IMR-90 (cell line): Measurements from ENCODE around the gene UBXN6.

Source experiments
- CHD1 ChIP-seq: IDR thresholded peaks from 2 replicates; pipeline ENCODE4 v1.6.1; 2012; ENCODE audit warnings: low read depth, low read length, improper control_type of control experiment
- CTCF ChIP-seq: conservative IDR thresholded peaks from 2 replicates; pipeline ENCODE4 v1.5.1; 2012; ENCODE audit warnings: mild to moderate bottlenecking, low read depth, low read length, improper control_type of control experiment
- ELK1 ChIP-seq: fragments of 150-350 bp; IDR thresholded peaks from 2 replicates; pipeline ENCODE4 v1.6.1; 2016; ENCODE audit warnings: low read depth, mild to moderate bottlenecking, low read length, moderate library complexity, borderline replicate concordance
- MXI1 ChIP-seq: IDR thresholded peaks from 2 replicates; pipeline ENCODE4 v1.6.1; 2012; ENCODE audit warnings: low read depth, mild to moderate bottlenecking, low read length, moderate library complexity, borderline replicate concordance
- POLR2A ChIP-seq: IDR thresholded peaks from 2 replicates; pipeline ENCODE4 v1.6.1; 2012; ENCODE audit warnings: mild to moderate bottlenecking, low read depth, low read length
- RAD21 ChIP-seq: IDR thresholded peaks from 2 replicates; pipeline ENCODE4 v1.6.1; 2012; ENCODE audit warnings: low read length, improper control_type of control experiment
- RCOR1 ChIP-seq: IDR thresholded peaks from 2 replicates; pipeline ENCODE4 v1.6.1; 2012; ENCODE audit warnings: mild to moderate bottlenecking, low read length, improper control_type of control experiment; ENCODE audit not compliant: insufficient replicate concordance

- TF ChIP-seq MXI1 (no peak), CTCF (no peak), RCOR1 (no peak), CHD1 (no peak), POLR2A (no peak), RAD21 (no peak), ELK1 (no peak)
Observed at GRCh38 chr19:4401769-4402170, 55.8 kb downstream of the UBXN6 start.
